K562 treated with DMSO at 1 percent for 4 hours (cell line): Measurements from ENCODE around the gene SRPX. TPM values are rescaled to one million over a fixed set of nuclear protein-coding genes. Genes with fewer than 3 reads are reported as not detected.

Experiments used
- total RNA-seq: library from RNA; unstranded; fragments of 300-600 nt; gene quantifications from 2 replicates; pipeline ENCODE4 v1.2.3, GENCODE V29; 2022; ENCODE audit not compliant: insufficient read depth

The SRPX gene, protein sequence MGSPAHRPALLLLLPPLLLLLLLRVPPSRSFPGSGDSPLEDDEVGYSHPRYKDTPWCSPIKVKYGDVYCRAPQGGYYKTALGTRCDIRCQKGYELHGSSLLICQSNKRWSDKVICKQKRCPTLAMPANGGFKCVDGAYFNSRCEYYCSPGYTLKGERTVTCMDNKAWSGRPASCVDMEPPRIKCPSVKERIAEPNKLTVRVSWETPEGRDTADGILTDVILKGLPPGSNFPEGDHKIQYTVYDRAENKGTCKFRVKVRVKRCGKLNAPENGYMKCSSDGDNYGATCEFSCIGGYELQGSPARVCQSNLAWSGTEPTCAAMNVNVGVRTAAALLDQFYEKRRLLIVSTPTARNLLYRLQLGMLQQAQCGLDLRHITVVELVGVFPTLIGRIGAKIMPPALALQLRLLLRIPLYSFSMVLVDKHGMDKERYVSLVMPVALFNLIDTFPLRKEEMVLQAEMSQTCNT
- 1.1 TPM in 1 of 2 replicates, not detected in the other for total RNA-seq

DNA sequence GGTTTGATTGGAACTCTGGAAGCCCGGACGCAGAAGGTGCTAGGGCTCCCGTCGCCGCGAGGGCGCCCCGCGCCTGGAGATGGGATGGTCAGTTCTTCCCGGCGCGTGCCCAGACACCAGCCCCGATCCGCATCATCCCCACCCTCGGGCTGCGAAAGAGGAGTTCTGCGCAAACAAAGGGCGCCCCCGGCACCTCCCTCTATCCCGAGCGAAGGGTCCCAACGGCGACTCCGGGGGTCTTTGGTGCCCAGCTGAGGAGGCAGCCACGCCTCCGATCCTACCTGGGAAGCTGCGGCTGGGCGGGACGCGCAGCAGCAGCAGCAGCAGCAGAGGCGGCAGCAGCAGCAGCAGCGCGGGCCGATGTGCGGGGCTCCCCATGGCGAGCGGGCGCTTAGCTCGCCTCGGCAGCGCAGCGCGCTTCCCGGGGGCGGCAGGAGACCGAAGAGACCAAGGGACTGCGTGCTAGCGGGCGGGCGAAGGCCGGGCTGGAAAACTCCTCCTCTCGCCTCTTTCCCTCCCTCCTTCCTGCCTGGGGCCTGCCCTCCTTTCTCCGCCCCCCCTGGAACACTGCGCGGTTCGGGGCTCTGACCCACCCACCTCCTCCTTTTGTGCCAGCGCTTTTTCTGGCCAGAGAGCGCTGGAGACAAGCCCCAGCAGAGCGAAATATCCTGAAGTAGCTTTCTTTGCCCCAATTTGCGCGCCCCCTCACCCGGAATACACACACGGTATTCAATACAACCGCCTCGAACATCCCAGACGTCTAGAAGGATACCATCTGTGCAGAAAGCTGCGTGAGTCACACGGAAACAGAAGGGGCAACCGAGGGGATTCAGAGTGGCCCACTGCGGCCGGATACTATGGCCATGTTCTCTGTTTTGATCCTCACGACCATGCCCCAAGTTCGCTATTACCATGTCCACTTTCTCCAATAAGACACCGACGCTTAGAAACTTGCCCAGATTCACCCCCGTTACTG lies at the start of gene SRPX:
SRPX (minus strand) TSS at position 457 of the 976 bp plus-strand sequence; CDS start at position 378, 79 bp downstream.

Other genes with a start within 250 kb of the SRPX start
- 0.41 and 0.42 TPM in 2 replicates for gene SYTL5, start 214.3 kb downstream of the SRPX start, total RNA-seq
- 1.8 and 1.9 TPM in 2 replicates for gene RPGR, start 106.6 kb upstream of the SRPX start, total RNA-seq
- gene OTC, start 131.7 kb upstream of the SRPX start, total RNA-seq: not detected in 2 replicates